Measurements from ENCODE around the gene POLRMT. TPM values are rescaled to one million over a fixed set of nuclear protein-coding genes. Genes with fewer than 3 reads are reported as not detected.
A peak's percentile ranks its signal among the peaks of the same experiment; 100 is the strongest.

Gene POLRMT
- total RNA-seq, 4 donors from 2014 or later: 33.8 to 119 (median 70.5) TPM

DNA sequence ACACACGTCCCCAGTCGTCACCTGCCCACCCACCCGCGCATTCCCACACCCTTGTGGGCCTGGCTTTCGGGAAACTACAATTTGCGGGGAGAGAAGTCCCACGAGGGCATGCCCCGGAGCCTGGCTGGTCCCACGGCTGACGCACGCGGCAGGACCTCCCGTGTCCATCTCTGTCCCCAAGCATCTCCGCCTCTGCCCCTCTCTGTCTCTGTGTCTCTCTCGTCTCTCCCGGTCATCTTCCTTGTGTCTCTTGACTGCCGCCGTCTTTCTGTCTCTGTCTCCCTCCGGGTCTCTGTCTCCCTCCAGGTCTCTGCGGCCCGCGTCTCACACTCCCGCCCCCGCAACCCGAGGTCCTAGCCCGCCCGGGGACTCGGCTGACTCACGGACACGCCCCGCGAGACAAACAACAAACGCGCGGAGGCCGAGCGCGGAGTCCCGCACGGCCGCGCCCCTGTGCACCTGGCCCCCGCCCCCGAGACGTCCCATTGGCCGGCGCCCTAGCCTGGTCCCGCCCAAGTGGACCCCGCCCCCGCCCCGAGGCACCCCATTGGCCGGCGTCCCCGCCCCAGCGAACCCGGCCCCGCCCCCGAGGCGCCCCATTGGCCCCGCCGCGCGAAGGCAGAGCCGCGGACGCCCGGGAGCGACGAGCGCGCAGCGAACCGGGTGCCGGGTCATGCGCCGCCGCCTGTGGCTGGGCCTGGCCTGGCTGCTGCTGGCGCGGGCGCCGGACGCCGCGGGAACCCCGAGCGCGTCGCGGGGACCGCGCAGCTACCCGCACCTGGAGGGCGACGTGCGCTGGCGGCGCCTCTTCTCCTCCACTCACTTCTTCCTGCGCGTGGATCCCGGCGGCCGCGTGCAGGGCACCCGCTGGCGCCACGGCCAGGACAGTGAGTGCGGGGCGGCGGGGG, 6.2 kb upstream of the POLRMT start, which contains the start of gene FGF22:
TSS of gene FGF22 (plus strand) at position 627 of the 908 bp plus-strand sequence. CDS start at position 674, 47 bp downstream.
- peak; percentile 95 to 99 (median 98) for DNase-seq
- no peaks in the 10 kb centered on the region for H3K9me3 ChIP-seq
- TF ChIP-seq, protein P1, sequence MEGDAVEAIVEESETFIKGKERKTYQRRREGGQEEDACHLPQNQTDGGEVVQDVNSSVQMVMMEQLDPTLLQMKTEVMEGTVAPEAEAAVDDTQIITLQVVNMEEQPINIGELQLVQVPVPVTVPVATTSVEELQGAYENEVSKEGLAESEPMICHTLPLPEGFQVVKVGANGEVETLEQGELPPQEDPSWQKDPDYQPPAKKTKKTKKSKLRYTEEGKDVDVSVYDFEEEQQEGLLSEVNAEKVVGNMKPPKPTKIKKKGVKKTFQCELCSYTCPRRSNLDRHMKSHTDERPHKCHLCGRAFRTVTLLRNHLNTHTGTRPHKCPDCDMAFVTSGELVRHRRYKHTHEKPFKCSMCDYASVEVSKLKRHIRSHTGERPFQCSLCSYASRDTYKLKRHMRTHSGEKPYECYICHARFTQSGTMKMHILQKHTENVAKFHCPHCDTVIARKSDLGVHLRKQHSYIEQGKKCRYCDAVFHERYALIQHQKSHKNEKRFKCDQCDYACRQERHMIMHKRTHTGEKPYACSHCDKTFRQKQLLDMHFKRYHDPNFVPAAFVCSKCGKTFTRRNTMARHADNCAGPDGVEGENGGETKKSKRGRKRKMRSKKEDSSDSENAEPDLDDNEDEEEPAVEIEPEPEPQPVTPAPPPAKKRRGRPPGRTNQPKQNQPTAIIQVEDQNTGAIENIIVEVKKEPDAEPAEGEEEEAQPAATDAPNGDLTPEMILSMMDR (IDR thresholded peaks at IDR 0.05): peak in 2 of 6 experiments; percentile 14 to 38
- no peak for TF ChIP-seq POLR2A (IDR thresholded peaks at IDR 0.05)
- H3K4me3 ChIP-seq: peak within 1 kb of the TSS; percentile 40 to 64 (median 56)
- H3K4me1 ChIP-seq: peaks cover 0 to 21% (median 5%) of the 10 kb centered on the region in 4 donors
- H3K36me3 ChIP-seq: no peaks in the 10 kb centered on the region
- H3K27me3 ChIP-seq: no peaks in the 10 kb centered on the region
- H3K27ac ChIP-seq: peak within 1 kb of the TSS in 1 of 4 donors; percentile 52

DNA sequence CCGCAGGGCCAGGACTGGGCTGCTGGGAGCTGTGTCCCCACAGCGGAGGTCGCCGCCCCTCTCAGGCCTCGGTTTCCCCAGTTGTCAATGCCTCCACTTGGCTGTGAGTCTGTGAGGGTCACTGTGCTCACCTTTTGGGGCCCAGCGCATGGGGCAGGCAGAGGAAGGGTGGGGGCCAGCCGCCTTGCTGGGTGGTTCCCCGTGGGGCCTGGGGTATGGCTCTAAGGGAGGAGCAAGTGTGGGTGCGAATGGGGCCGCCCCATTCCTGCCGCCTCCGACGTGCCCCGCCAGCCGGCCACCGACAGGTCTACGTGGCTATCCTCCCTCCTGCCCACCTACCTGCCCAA, 5.5 kb upstream of the POLRMT start:
- H3K27ac ChIP-seq: no peak overlapping the region

DNA sequence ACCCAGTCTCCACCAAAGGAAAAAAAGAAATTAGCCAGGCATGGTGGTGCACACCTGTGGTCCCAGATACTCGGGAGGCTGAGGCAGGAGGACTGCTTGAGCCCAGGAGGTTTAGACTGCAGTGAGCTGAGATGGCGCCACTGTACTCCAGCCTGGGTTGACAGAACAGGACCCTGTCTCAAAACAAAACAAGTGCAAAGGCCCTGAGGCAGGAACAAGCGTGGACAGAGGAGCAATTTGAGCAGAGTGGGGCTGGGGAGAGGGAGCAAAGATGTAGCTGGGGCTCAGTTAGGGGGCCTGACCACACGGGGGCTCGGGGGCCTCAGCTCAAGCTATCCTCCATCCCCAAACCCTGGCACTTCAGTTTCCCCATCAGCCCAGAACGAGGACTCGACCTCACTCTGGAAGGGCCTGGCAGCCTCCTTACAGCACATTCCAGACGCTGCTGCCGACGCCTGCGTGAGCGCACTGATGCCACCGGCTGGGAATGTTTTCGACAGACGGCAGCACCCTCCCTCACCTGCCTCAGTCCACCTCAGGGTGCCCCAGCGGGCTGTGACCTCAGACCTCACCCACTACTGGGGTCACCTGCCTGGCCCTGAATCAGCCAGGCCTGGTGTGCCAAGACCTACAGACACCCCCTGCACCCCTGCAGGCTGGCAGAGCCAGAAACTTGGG, 1.8 kb upstream of the POLRMT start:
- TF ChIP-seq POLR2A (IDR thresholded peaks at IDR 0.05): no peak
- TF ChIP-seq, protein P1 (IDR thresholded peaks at IDR 0.05): no peak
- H3K9me3 ChIP-seq: no peaks in the 10 kb centered on the region
- no peak overlapping the region for H3K27ac ChIP-seq
- no peaks in the 10 kb centered on the region for H3K27me3 ChIP-seq
- H3K4me1 ChIP-seq: peaks cover 0 to 36% (median 20%) of the 10 kb centered on the region in 4 donors
- no peak overlapping the region for H3K4me3 ChIP-seq
- DNase-seq: no peak
- peaks cover 0 to 12% (median 0%) of the 10 kb centered on the region in 3 donors for H3K36me3 ChIP-seq

More for the DNA sequence above, 5.5 kb upstream of the POLRMT start:
- Histone ChIP-seq H3K4me3 (peak overlapping the region; percentile 23 to 64 (median 54)), H3K27me3 (no peaks in the 10 kb centered on the region), H3K4me1 (peaks cover 0 to 25% (median 11%) of the 10 kb centered on the region in 4 donors), H3K9me3 (no peaks in the 10 kb centered on the region), H3K36me3 (no peaks in the 10 kb centered on the region)
- no peak for DNase-seq
- TF ChIP-seq, protein P1 (IDR thresholded peaks at IDR 0.05): no peak
- no peak for TF ChIP-seq POLR2A (IDR thresholded peaks at IDR 0.05)

DNA sequence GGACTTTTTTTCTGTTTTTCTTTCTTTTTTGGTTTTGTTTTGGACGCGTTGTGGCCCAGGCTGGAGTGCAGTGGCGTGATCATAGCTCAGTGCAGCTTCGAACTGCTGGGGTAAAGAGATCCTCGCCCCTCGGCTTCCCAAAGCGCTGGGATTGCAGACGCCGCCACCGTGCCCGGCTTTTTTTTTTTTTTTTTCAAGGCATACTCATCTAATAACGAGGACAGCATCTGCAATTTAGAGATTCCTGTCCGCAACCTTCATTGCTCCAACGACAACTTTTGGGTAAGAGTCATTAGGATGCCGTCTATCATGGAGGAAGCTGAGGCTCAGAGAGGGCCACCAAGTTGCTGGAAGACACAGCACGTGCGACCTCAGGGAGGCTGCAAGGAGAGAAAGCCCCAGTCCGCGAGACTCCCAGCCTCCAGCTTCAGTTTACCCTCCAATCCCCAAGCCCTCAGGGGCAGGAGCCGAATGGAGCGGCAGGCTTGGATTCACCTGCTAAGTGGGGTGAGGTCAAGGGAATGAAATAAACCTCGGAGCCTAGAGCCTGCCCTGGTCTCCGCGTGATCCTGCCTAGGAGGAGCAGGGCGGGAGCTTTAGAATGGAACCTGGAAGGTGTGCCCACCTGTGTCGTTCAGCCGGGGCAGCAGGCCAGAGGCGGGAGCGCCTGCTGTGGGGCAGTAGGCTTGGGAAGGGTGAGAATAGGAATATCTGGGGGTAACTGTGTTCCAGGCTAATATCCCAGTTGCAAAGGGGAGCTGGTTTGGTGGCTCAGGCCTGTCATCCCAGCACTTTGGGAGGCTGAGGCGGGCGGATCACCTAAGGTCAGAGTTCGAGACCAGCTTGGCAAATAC, 676 bp upstream of the POLRMT start:
- no peak for TF ChIP-seq POLR2A (IDR thresholded peaks at IDR 0.05)
- TF ChIP-seq, protein P1 (IDR thresholded peaks at IDR 0.05): no peak
- Histone ChIP-seq H3K36me3 (peaks cover 0 to 23% (median 0%) of the 10 kb centered on the region in 3 donors), H3K27me3 (no peaks in the 10 kb centered on the region), H3K4me3 (peak overlapping the region; percentile 54 to 99 (median 72)), H3K4me1 (peaks cover 0 to 31% (median 15%) of the 10 kb centered on the region in 4 donors), H3K27ac (peak overlapping the region in 2 of 4 donors; percentile 44 to 86), H3K9me3 (no peaks in the 10 kb centered on the region)
- no peak for DNase-seq

DNA sequence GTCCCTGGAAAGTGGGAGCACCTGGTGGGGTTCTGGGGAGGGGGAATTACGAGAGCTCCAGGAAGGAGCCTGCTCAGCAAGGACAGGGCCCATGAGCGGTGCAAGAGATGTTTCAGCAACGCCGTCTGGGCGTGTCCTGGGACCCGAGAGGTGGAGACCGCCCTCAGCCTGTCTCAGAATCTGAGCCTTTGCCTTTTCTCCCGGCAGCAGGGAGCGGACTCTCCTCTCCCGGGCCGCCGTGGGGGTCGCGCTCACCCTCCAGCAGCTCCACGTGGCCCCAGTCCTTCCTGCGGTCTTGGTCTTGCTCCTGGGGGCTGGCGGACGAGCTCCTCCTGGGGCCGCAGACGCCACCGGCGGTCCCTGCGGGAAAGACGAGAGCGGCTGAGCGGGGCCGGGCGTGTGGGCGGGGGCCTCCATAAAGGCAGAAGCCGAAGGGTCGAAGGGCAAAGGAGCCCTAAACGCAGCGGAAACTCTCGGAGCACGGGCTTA, 714 bp downstream of the POLRMT start:
- TF ChIP-seq POLR2A (IDR thresholded peaks at IDR 0.05): no peak
- TF ChIP-seq, protein P1 (IDR thresholded peaks at IDR 0.05): no peak
- no peaks in the 10 kb centered on the region for H3K27me3 ChIP-seq
- peak overlapping the region; percentile 54 to 99 (median 72) for H3K4me3 ChIP-seq
- no peaks in the 10 kb centered on the region for H3K9me3 ChIP-seq
- H3K27ac ChIP-seq: peak overlapping the region; percentile 63 to 86 (median 84)
- DNase-seq: peak in 2 of 3 donors; percentile 81 to 83
- H3K36me3 ChIP-seq: peaks cover 0 to 36% (median 0%) of the 10 kb centered on the region in 3 donors
- peaks cover 0 to 26% (median 12%) of the 10 kb centered on the region in 4 donors for H3K4me1 ChIP-seq

All from Peyer's patch (tissue), 4 donors.